Stimulated activated CD8-positive, alpha-beta memory T cell treated with anti-CD3 and anti-CD28 coated beads, Interleukin-12 subunit alpha, Interleukin-12 subunit beta, amount 100 ng/mL, for 24 hours (primary cell): ENCODE results near the gene TMEM59L.

Experiments used
- DNase-seq: peaks from one replicate; pipeline ENCODE4 v3.0.0-alpha.2; 2020; ENCODE audit errors: extremely low read depth

The TMEM59L gene

GRCh38 chr19:18636969-18637629, 24.4 kb downstream of the TMEM59L start, which contains the start of gene KLHL26:
Gene KLHL26, plus strand, starts transcription at chr19:18637028. Its CDS starts 27 bp downstream, at chr19:18637055.
- DNase-seq = no peak

DNA sequence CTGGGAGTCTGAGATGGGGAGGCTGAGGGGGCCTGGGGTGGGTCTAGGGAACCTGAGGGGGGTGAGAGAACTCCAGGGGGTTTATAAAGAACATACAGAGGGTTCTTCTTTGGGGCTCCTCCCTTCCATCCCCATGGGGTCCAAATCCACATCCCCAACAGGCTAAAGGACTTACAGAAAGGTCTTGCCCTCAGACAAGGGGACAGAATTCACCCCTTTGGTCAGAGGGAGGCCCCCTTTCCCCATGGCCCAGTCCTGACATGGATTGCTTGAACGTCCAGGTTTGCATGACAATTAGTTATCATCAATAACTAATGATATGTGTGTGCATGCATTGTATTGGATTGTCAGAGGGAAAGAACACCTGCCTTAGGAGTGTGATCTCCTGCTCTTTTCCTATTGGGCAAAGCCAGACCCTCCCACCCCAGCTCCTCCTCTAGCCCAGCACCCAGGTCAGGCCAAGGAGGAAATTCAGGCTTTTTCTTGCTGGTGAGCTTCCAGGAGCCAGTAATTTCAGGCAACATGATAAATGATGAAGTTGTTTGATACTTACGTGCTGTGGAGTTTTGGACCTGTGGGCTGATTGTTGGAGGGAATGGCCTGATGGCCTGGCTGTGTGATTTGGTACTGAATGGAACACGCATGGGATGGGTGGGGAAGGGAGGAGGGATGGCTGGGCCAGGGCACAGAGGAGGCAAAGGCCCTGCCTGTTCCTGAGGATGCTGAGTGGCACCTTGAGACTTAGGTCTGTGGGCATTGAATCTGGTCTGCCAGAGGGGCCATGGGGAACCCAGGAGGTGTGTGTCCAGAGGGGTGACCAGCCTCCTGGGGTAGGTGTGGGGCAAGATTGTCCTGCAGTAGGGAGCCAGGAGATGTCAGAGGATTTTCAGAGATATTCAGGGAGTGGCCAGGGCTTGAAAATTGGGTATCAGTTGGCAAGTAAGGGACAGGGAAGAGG, 25.3 kb downstream of the TMEM59L start:
- no peak for DNase-seq

GRCh38 chr19:18639706-18640243, 27.1 kb downstream of the TMEM59L start:
- DNase-seq = no peak

DNA sequence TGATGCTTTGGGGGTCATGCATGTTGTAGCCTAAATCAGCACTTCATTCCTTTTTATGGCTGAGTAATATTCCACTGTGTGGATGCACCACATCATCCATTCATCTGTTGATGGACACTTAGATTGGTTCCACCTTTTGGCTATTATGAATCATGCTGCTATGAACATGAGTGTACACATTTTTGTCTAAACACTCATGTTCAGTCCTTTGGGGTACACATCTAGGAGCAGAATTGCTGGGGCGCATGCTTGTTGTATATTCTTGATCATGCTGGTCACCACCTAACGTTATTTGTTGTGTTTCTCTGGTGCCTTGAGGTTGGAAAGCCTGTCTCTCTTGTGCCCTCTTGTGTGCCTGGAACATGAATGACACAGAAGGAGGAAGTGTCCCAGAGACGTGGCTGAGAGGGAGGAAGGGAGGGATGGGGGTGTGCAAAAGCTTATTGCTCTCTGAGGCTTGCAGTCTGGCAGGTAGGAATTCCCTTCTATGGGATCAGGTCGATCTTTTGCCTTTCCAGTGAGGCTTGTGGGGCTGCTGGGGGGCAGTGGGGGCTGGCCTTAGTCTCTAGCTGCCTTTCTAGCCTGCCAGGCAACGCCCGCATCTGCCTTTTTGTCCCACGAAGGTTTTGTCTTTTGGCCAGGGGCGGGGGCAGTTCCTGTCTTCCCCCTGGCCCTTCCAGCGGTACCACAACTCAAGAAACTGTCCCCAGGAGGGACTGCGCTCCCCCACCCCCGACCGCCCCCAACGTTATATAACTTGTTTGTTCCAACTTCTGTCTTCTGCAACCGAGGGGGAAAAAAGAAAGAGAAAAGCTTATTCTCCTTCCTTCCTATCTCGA, 31.7 kb downstream of the TMEM59L start:
- no peak for DNase-seq

GRCh38 chr19:18645035-18645511, 32.4 kb downstream of the TMEM59L start:
- no peak for DNase-seq

GRCh38 chr19:18646535-18647370, 34.1 kb downstream of the TMEM59L start:
- DNase-seq = no peak

DNA sequence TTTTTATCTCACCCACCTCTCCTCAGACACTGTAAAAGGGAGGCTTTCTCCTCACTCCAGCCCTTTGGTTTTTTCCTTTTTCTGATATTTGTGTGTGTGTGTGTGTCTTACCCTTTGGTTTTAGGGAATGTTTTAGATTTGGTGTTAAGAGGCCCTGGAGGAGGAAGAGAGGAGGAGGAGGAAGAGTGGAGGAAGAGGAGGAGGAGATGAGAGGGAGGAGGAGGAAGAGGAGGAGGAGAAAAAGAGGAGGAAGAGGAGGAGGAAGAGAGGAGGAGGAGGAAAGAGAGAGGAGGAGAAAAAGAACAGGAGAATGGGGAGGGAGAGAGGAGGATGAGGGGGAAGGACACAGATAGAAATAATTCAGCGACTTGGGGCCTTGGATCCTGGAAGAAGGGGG, 34.7 kb downstream of the TMEM59L start:
- DNase-seq = no peak

- no peak for DNase-seq
Observed at GRCh38 chr19:18647807-18648206, 35.1 kb downstream of the TMEM59L start.

DNA sequence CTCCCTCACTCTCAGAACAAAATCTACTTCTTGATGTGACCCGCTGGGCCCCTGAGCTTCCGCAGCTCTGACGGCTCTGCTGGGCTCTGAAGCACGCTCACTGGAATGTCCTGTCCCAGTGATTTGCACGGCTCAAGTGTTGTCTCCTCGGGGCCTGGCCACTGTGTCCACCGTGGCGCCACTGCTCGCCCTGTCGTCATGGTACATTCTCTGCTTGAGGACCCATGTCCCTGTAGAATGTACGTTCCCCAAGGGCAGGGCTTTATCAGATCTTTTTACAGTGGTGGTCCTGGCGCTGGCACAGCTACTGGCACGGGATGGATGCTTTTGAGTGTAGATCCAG, 36.3 kb downstream of the TMEM59L start:
- DNase-seq = no peak

- DNase-seq = no peak
Observed at GRCh38 chr19:18649371-18650020, 36.8 kb downstream of the TMEM59L start.

- DNase-seq = no peak
Observed at GRCh38 chr19:18650021-18650390, 37.3 kb downstream of the TMEM59L start.

DNA sequence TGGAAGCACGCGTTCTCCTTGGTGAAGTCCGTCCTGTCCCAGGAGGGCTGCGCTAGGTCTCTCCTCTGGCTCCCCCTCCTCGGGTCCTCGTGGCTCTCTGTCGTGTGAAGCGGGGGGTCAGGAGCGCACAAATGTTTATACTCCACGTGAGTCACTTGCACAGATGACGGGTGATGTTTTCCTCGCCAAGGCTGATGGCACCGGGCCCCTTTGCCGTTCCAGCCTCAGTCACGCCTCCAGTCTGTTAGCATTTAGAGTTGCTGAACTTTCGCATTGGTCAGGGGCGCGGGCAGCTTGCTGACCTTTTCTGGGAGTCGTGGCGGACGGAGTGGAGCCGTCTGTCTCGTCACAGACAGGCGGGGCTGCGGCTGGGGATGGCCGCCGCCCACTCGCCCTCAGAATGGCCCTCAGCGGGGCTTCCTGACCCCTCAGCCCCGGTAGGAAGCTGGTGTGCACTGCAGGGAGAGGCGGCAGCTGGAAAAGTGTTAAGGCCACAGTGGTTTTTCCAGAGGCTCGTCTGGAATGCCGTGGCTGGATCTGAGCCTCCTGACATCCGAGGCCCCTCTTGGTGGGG, 37.9 kb downstream of the TMEM59L start:
- DNase-seq = no peak

DNA sequence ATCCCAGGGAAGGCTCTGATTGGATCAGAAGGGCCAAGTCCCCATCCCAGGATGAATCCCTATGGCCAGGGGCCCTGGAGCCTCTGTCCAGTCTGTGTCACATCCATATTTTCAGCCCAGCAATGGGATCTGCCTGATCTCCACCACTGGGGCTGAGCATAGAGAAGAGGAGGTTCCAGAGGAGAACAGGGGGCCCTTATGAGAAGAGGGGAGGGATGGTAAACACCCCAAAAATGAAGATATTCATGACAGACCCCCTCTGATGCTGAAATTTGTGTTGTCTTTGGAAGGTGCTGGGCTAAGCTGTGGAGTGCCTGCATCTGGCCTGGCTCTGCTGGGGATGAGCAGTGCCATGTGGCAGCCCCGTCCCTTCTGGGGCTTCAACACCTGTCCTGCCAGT, 38.6 kb downstream of the TMEM59L start:
- DNase-seq = no peak

- no peak for DNase-seq
Observed at GRCh38 chr19:18651733-18652132, 39.1 kb downstream of the TMEM59L start.

DNA sequence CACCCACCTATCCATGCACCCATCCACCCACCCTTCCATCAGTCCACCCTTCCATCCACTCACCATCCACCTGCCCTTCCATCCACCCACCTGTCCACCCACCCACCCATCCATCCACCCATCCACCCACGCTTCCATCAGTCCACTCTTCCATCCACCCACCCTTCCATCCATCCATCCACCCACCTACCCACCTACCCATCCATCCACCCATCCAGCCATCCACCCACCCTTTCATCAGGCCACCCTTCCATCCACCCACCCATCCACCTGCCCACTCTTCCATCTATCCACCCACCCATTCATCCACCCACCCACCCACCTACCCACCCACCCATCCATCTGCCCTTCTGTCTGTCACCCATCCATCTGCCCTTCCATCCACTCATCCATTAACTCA, 41.2 kb downstream of the TMEM59L start:
- DNase-seq = no peak

DNA sequence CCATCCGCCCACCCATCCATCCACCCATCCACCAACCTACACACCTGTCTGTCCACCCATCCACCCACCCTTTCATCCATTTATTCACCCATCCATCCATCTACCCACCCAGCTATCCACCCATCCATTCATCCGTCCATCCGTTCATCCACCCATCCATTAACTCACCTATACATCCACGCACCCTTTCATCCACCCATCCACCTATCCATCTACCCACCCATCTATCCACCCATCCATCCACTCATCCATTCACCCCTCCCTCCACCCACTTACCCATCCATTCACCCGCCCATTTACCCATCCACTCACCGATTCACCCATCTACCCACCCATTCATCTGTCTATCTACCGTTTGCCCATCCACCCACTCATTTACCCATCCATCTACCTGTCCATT, 41.8 kb downstream of the TMEM59L start:
- no peak for DNase-seq

DNA sequence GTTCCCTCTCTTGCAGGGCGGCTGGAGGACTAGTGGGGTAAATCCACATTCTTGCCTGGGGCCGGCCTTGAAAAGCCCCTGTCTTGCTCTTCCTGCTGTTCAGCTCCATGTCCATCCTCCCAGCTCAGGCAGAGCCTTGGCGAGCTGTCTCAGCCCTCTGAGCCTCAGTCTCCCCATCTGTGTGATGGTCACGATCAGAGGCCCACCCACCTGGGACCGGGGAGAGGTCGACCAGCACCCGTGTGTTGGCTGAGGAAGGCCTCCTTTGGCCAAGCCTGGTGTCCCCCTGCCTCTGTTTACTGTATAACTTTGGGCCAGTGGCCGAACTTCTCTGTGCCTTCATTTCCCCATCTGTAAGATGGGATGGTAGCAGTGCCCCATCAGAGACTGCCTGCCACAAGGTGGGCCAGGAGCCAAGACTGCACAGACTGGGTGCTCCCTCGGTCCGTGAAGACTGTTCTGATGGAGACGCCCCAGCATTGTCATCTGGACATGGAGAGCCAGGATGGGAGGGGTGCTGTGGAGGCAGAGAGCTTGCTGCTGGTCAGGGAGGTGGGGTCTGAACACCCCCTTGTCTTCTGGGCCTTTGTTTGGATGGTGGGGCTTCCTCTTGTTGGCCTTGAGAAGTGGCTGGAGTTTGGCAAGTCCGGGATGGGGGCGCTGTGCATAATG, 42.6 kb downstream of the TMEM59L start:
- DNase-seq = no peak

DNA sequence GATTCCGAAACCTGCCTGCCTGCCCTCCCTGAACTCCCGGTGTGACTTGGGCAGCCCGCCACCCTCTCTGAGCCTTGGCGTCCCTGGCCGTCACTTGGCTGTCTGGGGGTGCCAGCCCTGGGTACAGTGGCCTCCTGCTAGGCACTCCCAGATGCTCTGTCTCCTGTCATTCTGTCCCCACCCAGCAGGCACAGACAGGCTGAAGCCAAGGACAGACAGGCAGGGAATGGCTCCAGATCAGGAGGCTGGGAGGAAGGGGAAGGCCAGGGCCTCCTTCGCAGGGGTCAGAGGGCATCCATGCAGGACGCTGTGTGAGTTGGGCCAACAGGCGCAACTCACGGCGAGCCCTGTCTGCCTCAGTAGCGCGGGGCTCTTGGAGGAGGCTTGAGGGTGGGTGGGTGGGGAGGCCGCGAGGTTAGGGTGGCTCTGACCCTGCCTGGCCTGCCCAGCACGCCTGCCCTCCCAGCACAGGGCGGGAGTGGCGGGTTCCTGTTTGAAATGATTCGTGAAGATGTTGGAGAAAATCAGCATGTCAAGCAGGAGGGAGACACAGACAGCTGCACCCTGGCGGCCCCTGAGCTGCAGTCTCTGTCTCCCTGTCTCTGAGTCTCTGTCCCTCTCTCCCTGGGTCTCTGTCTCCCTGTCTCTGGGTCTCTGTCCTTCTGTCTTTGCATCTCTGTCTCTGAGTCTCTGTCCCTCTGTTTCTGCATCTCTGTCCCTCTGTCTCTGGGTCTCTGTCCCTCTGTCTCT, 43.8 kb downstream of the TMEM59L start:
- no peak for DNase-seq
